GM18907 (cell line): ENCODE results near the gene FXYD1.

Source experiments
- ATAC-seq: cut with Tn5 transposase; IDR thresholded peaks from one replicate; pipeline ENCODE4 v1.9.1; 2021; ENCODE audit warnings: mild to moderate bottlenecking, moderate library complexity; ENCODE audit not compliant: unreplicated experiment

Gene FXYD1

GRCh38 chr19:35184267-35184666, 45.6 kb downstream of the FXYD1 start:
- ATAC-seq: no peak

DNA sequence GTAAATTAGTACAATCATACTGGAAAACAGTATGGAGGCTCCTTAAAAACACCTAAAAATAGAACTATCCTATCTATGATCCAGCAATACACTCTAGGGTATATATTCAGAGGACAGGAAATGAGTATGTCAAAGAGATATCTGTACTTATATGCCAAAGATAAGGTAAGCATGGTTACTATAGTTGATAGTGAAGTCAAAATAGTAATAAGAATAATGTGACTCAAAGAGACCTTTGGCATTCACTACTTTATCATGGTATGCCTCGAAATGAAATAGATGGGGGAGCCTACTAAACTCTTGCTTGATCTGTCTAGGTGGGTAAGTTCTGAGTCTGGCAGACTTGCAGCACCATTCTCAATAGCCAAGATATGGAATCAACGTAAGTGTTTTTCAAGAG, 46.3 kb downstream of the FXYD1 start:
- no peak for ATAC-seq
